Stimulated activated naive B cell treated with anti-CD40 and anti-IgM and Interleukin-4, amounts not matched to agents 10 μg/mL and 1 μg/mL and 100 μg/mL, for 72 hours (primary cell): Measurements from ENCODE around the gene LUC7L3.
"Not testable (repeated sequence)": the region's sequence is repeated elsewhere in the genome, so short reads cannot be mapped to it uniquely, and the experiment has no call there.

ENCODE experiments used
- ATAC-seq, 2 donors: fragments of 150-1000 bp; cut with Tn5 transposase; replicated peaks; 2 replicates each; pipeline ENCODE4 v1.10.0; 2021; ENCODE audit warnings: moderate library complexity in 1 of 2
- DNase-seq: peaks from one replicate; pipeline ENCODE4 v3.0.0; 2021
- H3K27ac Mint-ChIP-seq: one replicate; pipeline ENCODE4 v1.8.0; 2022; ENCODE audit warnings: mild to moderate bottlenecking, mixed read lengths
- H3K27me3 Mint-ChIP-seq, 2 donors: one replicate each; pipeline ENCODE4 v1.8.0; 2022; ENCODE audit warnings: mixed read lengths in 2 of 2
- H3K36me3 Mint-ChIP-seq, 2 donors: one replicate each; pipeline ENCODE4 v1.8.0; 2022; ENCODE audit warnings: mixed read lengths in 2 of 2, mild to moderate bottlenecking in 1 of 2
- H3K4me1 Mint-ChIP-seq, 2 donors: one replicate each; pipeline ENCODE4 v1.8.0; 2022; ENCODE audit warnings: mixed read lengths in 2 of 2, mild to moderate bottlenecking in 1 of 2
- H3K4me3 Mint-ChIP-seq, 2 donors: one replicate each; pipeline ENCODE4 v1.8.0; 2022; ENCODE audit warnings: mild to moderate bottlenecking in 2 of 2, mixed read lengths in 2 of 2, moderate library complexity in 1 of 2
- H3K9me3 Mint-ChIP-seq, 2 donors: one replicate each; pipeline ENCODE4 v1.8.0; 2022; ENCODE audit warnings: mixed read lengths in 2 of 2, mild to moderate bottlenecking in 1 of 2

Gene LUC7L3

GRCh38 chr17:50785946-50786570 is 66.7 kb downstream of the LUC7L3 start:
- DNase-seq (no peak), ATAC-seq (no peak)
- Mint-ChIP-seq H3K4me3 (no peak overlapping the region), H3K27ac (no peak overlapping the region), H3K4me1 (peaks cover 7 to 9% of the 10 kb centered on the region in 2 donors), H3K36me3 (no peaks in the 10 kb centered on the region), H3K27me3 (peaks cover 7 to 14% of the 10 kb centered on the region in 2 donors), H3K9me3 (no peaks in the 10 kb centered on the region)

DNA sequence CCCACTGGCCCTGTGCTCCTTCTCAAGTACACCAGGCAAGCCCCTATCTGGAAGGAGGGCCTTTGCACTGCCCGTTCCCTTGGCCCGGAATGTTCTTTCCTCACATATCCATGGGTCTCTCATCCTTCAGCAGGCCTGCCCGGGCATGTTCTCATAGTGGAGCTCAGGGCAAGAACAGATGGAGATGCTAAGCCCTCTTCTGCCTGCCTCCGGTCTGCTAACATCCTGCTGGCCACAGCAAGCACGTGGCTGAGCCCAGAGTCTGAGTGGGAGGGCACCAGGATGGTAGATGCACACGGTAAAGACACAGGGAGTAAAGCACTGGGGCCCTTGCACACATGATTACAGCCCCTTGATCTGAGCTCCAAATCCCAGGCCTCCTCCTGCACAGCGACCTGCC is 67.7 kb downstream of the LUC7L3 start:
- H3K27ac Mint-ChIP-seq = no peak overlapping the region
- no peak overlapping the region for H3K4me3 Mint-ChIP-seq
- H3K4me1 Mint-ChIP-seq = peaks cover 7 to 9% of the 10 kb centered on the region in 2 donors
- H3K27me3 Mint-ChIP-seq = peaks cover 7 to 10% of the 10 kb centered on the region in 2 donors
- ATAC-seq (no peak), DNase-seq (no peak)
- H3K9me3 Mint-ChIP-seq = no peaks in the 10 kb centered on the region
- no peaks in the 10 kb centered on the region for H3K36me3 Mint-ChIP-seq

GRCh38 chr17:50790618-50791017 is 71.2 kb downstream of the LUC7L3 start:
- Mint-ChIP-seq H3K4me3 (no peak overlapping the region), H3K36me3 (no peaks in the 10 kb centered on the region), H3K27ac (no peak overlapping the region), H3K9me3 (no peaks in the 10 kb centered on the region), H3K4me1 (peaks cover 0 to 4% of the 10 kb centered on the region in 2 donors), H3K27me3 (peaks cover 0 to 4% of the 10 kb centered on the region in 2 donors)
- DNase-seq (no peak), ATAC-seq (no peak)

- no peak overlapping the region for H3K4me3 Mint-ChIP-seq
- H3K36me3 Mint-ChIP-seq = no peaks in the 10 kb centered on the region
- peaks cover 0 to 4% of the 10 kb centered on the region in 2 donors for H3K4me1 Mint-ChIP-seq
- no peak overlapping the region for H3K27ac Mint-ChIP-seq
- ATAC-seq = no peak
- no peaks in the 10 kb centered on the region for H3K9me3 Mint-ChIP-seq
- H3K27me3 Mint-ChIP-seq = peaks cover 0 to 4% of the 10 kb centered on the region in 2 donors
- no peak for DNase-seq
These were observed 72.7 kb downstream of the LUC7L3 start for GRCh38 chr17:50792132-50792531.

DNA sequence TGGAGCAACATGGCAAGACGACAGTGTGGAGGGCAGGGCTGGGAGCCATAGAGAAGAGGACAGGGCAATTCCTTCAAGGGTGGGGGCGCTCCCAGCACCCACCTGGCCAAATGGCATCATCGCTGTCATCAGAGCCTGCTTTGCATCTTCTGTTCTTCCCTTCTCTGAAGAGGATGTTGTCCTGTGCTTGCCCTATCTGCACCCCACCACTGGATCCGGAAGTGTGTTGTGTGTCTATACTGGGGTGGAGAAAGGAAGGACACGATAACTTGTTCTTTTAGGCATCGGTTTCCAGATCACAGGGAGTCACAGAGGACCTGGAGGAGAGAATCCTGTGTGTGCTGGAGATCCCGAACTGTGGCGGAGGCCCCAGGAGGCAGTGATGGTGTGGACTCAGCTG is 73.6 kb downstream of the LUC7L3 start:
- Mint-ChIP-seq H3K9me3 (no peaks in the 10 kb centered on the region), H3K27me3 (peaks cover 0 to 2% of the 10 kb centered on the region in 2 donors), H3K4me3 (no peak overlapping the region), H3K27ac (no peak overlapping the region), H3K4me1 (peaks cover 0 to 1% of the 10 kb centered on the region in 2 donors), H3K36me3 (no peaks in the 10 kb centered on the region)
- no peak for ATAC-seq
- no peak for DNase-seq

GRCh38 chr17:50794361-50794760 is 75.0 kb downstream of the LUC7L3 start:
- Mint-ChIP-seq H3K4me3 (no peak overlapping the region), H3K27me3 (no peaks in the 10 kb centered on the region), H3K27ac (no peak overlapping the region), H3K4me1 (no peaks in the 10 kb centered on the region), H3K36me3 (no peaks in the 10 kb centered on the region), H3K9me3 (no peaks in the 10 kb centered on the region)
- DNase-seq (no peak), ATAC-seq (no peak)

DNA sequence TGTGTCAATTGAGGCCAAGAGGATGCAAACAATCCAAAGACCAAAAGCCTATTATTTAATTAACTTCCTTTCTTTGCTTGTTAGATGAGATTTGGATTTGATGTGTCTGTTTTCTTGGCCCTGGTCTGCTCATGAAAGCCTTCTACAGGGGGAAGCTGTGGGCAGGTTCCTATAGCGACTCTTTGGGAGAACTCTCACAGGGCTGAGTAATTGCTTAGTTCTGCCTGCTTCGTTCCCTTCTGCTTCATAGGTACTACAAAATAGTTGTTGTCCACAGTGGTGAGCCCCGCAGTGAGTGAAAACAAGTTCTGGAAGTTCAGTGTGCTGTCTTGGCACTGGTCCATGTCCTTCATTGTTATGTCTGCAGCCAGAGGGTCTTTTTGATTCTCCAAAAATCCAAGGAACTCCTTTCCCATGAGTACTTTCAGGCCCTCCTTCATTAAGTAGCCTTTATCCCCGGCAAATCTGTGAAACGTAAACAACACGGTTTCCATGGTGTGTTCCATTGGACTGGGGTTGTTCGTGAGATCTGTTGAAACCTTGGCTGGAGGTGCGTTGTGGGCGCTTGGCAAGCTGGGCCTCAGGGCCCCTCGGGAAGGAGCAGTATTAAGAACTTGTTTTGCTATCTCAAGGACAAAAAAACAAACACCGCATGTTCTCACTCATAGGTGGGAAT is 77.9 kb downstream of the LUC7L3 start:
- no peak for ATAC-seq
- Mint-ChIP-seq H3K36me3 (no peaks in the 10 kb centered on the region), H3K4me3 (no peak overlapping the region), H3K27me3 (no peaks in the 10 kb centered on the region), H3K27ac (no peak overlapping the region), H3K4me1 (no peaks in the 10 kb centered on the region), H3K9me3 (no peaks in the 10 kb centered on the region)
- no peak for DNase-seq

- Mint-ChIP-seq H3K4me3 (no peak overlapping the region), H3K27ac (no peak overlapping the region), H3K27me3 (no peaks in the 10 kb centered on the region), H3K36me3 (no peaks in the 10 kb centered on the region), H3K4me1 (no peaks in the 10 kb centered on the region), H3K9me3 (no peaks in the 10 kb centered on the region)
- no peak for ATAC-seq
- DNase-seq = no peak
These were observed 79.3 kb downstream of the LUC7L3 start for GRCh38 chr17:50798424-50799288.

DNA sequence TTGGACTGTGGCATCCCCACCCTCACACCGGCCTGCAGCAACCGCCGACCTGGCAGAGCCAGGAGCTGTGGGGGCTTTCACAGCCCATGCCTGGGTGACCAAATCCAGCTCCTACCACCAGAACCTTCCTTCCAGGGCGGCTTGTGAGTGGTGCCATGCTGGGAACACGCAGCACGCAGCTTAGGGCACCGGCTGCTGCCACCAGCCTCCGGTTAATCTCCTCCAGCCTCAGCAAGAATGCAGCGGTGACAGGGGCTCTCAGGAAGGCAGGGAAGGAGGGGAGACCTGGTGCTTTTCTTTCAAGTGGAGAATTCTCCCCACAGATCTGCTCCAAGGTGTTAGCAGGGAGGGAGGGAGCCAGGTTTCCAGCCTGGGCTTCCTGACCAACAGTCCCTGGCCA is 80.2 kb downstream of the LUC7L3 start:
- Mint-ChIP-seq H3K9me3 (no peaks in the 10 kb centered on the region), H3K4me1 (no peaks in the 10 kb centered on the region), H3K27ac (no peak overlapping the region), H3K27me3 (no peaks in the 10 kb centered on the region), H3K4me3 (no peak overlapping the region), H3K36me3 (no peaks in the 10 kb centered on the region)
- ATAC-seq (no peak), DNase-seq (no peak)

DNA sequence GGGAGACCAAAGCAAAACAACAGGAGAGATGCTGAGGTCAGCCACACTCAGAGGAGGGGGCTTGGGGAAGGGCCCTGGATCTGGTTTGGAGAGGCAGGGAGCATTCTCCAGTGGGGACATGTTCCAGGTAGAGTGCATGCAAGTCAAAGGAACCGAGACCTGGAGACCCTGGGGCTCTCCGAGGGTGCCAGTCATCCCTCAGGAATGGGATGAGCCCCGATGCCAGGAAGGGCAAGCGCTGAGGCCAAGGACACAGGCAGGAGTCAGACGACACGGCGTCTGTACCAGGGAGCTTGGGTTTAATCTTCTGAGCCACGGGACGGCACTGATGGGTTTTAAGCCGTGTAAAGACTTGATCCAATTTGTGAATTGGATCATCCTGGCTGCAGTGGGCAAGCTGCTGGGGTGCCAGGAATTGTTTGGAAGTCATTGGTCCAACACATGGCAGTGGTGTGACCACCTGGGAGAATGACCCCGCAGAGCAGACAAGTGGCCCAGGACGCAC is 80.8 kb downstream of the LUC7L3 start:
- DNase-seq = no peak
- no peak overlapping the region for H3K4me3 Mint-ChIP-seq
- no peaks in the 10 kb centered on the region for H3K27me3 Mint-ChIP-seq
- no peaks in the 10 kb centered on the region for H3K9me3 Mint-ChIP-seq
- H3K36me3 Mint-ChIP-seq = no peaks in the 10 kb centered on the region
- ATAC-seq = no peak
- no peaks in the 10 kb centered on the region for H3K4me1 Mint-ChIP-seq
- H3K27ac Mint-ChIP-seq = no peak overlapping the region

- Mint-ChIP-seq H3K27ac (no peak overlapping the region), H3K27me3 (no peaks in the 10 kb centered on the region), H3K9me3 (no peaks in the 10 kb centered on the region), H3K4me3 (no peak overlapping the region), H3K36me3 (no peaks in the 10 kb centered on the region), H3K4me1 (no peaks in the 10 kb centered on the region)
- ATAC-seq = no peak
- no peak for DNase-seq
These were observed 83.5 kb downstream of the LUC7L3 start for GRCh38 chr17:50802609-50803571.

- H3K4me3 Mint-ChIP-seq = no peak overlapping the region
- DNase-seq (no peak), ATAC-seq (no peak)
- no peaks in the 10 kb centered on the region for H3K4me1 Mint-ChIP-seq
- H3K27ac Mint-ChIP-seq = no peak overlapping the region
- H3K27me3 Mint-ChIP-seq = no peaks in the 10 kb centered on the region
- no peaks in the 10 kb centered on the region for H3K9me3 Mint-ChIP-seq
- H3K36me3 Mint-ChIP-seq = no peaks in the 10 kb centered on the region
These were observed 84.3 kb downstream of the LUC7L3 start for GRCh38 chr17:50803676-50804075.

DNA sequence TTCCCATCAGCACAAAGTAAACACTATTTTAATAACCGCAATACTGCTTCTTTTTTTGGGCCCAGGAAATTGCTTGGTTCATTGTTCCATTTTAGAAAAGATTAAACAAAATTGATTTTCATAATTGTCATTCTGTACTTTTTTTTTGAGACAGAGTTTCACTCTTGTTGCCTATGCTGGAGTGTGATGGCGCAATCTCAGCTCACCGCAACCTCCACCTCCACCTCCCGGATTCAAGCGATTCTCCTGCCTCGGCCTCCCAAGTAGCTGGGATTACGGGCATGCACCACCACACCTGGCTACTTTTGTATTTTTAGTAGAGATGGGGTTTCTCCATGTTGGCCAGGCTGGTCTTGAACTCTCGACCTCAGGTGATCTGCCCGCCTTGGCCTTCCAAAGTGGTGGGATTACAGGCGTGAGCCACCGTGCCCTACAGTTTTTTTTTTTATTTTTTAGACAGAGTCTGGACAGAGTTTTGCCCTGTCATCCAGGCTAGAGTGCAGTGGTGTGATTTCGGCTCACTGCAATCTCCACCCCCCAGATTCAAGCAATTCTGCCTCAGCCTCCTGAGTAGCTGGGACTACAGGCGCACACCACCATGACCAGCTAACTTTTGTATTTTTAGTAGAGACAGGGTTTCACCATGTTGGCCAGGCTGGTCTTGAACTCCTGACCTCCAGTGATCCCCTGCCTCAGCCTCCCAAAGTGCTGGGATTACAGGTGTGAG is 85.5 kb downstream of the LUC7L3 start:
- not testable (repeated sequence) for H3K4me3 Mint-ChIP-seq, H3K9me3 Mint-ChIP-seq, ATAC-seq, DNase-seq, H3K4me1 Mint-ChIP-seq, H3K36me3 Mint-ChIP-seq, H3K27ac Mint-ChIP-seq, H3K27me3 Mint-ChIP-seq
